UCSD-AML1 (cell line): ENCODE results near the gene IFIT5.
"Not testable (repeated sequence)": the region's sequence is repeated elsewhere in the genome, so short reads cannot be mapped to it uniquely, and the experiment has no call there.

ENCODE experiments used
- DNase-seq: peaks from one replicate; lab custom pipeline; 2025; ENCODE audit not compliant: unreplicated experiment; lab: John Stamatoyannopoulos, UW

The IFIT5 gene

GRCh38 chr10:89426230-89426868 lies 12.0 kb downstream of the IFIT5 start:
- DNase-seq: no peak

DNA sequence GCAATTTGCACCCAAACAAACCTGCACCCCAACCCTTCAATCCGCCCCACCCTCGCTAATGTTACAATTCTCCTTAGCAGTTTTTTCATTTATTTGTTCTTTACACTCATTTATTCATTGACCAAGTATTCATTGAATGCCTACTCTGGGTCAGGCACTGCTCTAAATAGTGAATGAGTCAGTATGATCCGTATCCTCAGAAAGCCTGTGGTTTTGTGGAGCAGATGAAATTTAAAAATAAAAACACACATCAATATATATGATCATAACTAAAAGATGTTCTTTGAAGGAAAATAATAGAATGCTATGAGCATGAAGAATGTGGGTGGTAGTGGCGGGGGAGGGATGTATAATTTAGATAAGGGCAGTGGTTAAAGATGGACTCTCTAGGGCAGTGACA lies 13.3 kb downstream of the IFIT5 start:
- no peak for DNase-seq

GRCh38 chr10:89428877-89429276 lies 14.5 kb downstream of the IFIT5 start:
- no peak for DNase-seq

GRCh38 chr10:89431977-89432376 lies 17.6 kb downstream of the IFIT5 start:
- DNase-seq: no peak

GRCh38 chr10:89438525-89438924 lies 24.2 kb downstream of the IFIT5 start:
- DNase-seq: no peak

- DNase-seq: no peak
These were observed 26.1 kb downstream of the IFIT5 start for GRCh38 chr10:89440226-89441009.

GRCh38 chr10:89442289-89442688 lies 27.9 kb downstream of the IFIT5 start:
- DNase-seq: no peak

- not testable (repeated sequence) for DNase-seq
These were observed 30.5 kb downstream of the IFIT5 start for GRCh38 chr10:89444819-89445218.

- no peak for DNase-seq
These were observed 36.5 kb downstream of the IFIT5 start for GRCh38 chr10:89450901-89451300.

DNA sequence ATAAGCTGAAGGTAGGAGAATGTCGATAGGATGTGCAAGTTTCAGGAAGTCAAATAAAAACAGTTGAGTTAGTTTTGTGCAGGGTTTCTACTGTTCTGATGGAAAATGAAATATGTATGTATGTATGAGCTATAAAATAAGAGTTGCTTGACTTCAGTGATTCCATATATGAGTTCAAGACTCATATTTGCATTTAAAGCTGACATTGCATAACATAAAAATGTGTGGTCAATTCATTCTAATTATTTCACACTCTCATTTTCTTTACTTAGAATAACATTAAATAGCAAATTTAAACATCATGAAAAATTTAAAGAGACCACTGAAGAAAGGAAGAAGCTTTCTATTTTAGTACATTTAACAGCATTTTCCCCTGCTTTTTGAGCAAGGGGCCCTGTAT lies 37.8 kb downstream of the IFIT5 start:
- DNase-seq: no peak

GRCh38 chr10:89454561-89455347 lies 40.4 kb downstream of the IFIT5 start:
- no peak for DNase-seq

- DNase-seq: no peak
These were observed 43.9 kb downstream of the IFIT5 start for GRCh38 chr10:89458291-89458690.

DNA sequence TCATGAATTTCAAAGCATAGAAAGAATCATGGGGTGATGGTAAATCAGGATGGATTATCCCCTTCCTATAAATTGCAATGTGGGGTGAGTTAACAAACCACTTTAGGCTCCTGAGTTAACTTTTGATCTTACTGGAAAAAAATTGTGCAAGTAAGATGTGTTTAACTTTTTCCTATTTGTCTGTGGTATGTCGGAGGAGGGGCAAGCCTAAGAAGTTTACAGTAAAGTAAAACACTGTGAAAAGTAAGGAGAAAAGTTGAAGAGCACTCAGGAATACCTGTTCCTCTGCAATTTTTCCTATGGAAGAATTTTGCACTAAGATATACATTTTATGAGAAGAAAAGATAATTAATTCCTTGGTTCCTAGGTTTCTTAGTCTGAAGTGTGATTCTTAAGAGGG lies 44.4 kb downstream of the IFIT5 start:
- DNase-seq: no peak

GRCh38 chr10:89463846-89464537 lies 49.6 kb downstream of the IFIT5 start:
- no peak for DNase-seq

GRCh38 chr10:89465196-89465595 lies 50.8 kb downstream of the IFIT5 start:
- DNase-seq: no peak

- DNase-seq: no peak
These were observed 52.2 kb downstream of the IFIT5 start for GRCh38 chr10:89466599-89467035.

DNA sequence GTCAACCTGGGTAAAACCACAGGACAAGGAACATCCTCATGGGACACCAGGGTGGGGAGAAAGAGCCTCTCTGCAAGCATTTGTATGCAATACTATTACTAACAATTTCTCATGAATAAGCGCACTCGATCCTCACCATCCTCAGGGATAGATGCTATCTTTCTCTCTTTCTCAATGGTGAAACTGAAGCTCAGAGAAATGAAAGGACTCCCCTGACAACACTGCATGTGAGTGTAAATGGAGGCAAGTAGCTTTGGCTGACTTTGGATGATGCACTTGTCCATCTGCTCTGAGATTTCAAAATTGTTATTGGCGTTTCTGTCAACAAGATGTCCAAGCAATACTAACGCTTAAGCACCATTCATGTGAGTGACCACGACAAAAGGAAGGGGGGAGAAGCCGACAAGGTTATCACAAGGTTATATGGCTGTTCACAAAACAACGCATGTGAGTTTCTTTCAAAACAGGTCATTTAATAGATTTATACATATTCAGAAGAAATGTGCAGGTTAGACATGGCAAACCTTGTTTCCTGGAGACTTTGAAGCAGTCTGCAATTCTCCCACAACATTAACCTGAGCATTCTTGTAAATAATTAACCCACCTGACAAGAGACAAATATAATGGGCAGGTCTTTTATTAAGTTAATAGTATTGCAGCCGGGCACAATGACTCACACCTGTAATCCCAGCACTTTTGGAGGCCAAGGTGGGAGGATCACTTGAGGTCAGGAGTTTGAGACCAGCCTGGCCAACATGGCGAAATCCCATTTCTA lies 54.0 kb downstream of the IFIT5 start:
- no peak for DNase-seq

- no peak for DNase-seq
These were observed 55.1 kb downstream of the IFIT5 start for GRCh38 chr10:89469517-89469916.
